OCI-LY7 (cell line): ENCODE results near the gene C20orf204. TPM values are rescaled to one million over a fixed set of nuclear protein-coding genes. Genes with fewer than 3 reads are reported as not detected.

Experiments
- BruUV-seq: library from RNA; stranded (reverse); fragments of 400-500 nt; replicated peaks from 2 replicates; lab custom pipeline; 2021; lab: Mats Ljungman, UMichigan
- CTCF ChIA-PET: fragments of 300-600 bp; sonication (Branson Sonifier 250); formaldehyde crosslinking; loops from one replicate; lab custom pipeline; 2022; ENCODE audit warnings: antibody characterized with exemption; ENCODE audit not compliant: unreplicated experiment; lab: Charles Lee
- POLR2A ChIA-PET: fragments of 300-600 bp; sonication (Branson Sonifier 250); formaldehyde crosslinking; loops from one replicate; lab custom pipeline; 2022; ENCODE audit warnings: antibody characterized with exemption; lab: Charles Lee
- DNase-seq: peaks from one replicate; pipeline ENCODE4 v3.0.0-alpha.2; 2015; ENCODE audit warnings: low spot score
- H2AFZ ChIP-seq: fragments of 200-600 bp; sonication (generic), shearing (Covaris generic); 2 replicates; pipeline ENCODE4 v1.6.1; 2014; ENCODE audit warnings: mild to moderate bottlenecking, antibody characterized with exemption, low read length, moderate library complexity
- H3K27ac ChIP-seq: fragments of 200-600 bp; sonication (generic); 2 replicates; pipeline ENCODE4 v1.5.1; 2014; ENCODE audit warnings: mixed run types, low read depth, mild to moderate bottlenecking, moderate library complexity, low read length, inconsistent platforms; ENCODE audit not compliant: poor library complexity, severe bottlenecking
- H3K36me3 ChIP-seq: fragments of 200-600 bp; sonication (generic); 2 replicates; pipeline ENCODE4 v1.6.1; 2014; ENCODE audit warnings: mild to moderate bottlenecking, antibody characterized with exemption, low read length, moderate library complexity, mixed read lengths; ENCODE audit not compliant: insufficient read depth
- H3K4me1 ChIP-seq: fragments of 200-600 bp; sonication (generic); 2 replicates; pipeline ENCODE4 v1.5.1; 2014; ENCODE audit warnings: mild to moderate bottlenecking, low read length; ENCODE audit not compliant: insufficient read depth, poor library complexity, severe bottlenecking
- H3K4me2 ChIP-seq: fragments of 200-600 bp; sonication (generic); 2 replicates; pipeline ENCODE4 v1.6.1; 2014; ENCODE audit warnings: mild to moderate bottlenecking, low read length
- H3K4me3 ChIP-seq: fragments of 200-600 bp; sonication (generic); 2 replicates; pipeline ENCODE4 v1.5.1; 2014; ENCODE audit warnings: mild to moderate bottlenecking, low read depth, low read length; ENCODE audit not compliant: poor library complexity, severe bottlenecking
- H3K79me2 ChIP-seq: fragments of 200-600 bp; sonication (generic); 2 replicates; pipeline ENCODE4 v1.6.1; 2016; ENCODE audit warnings: low read depth, mild to moderate bottlenecking, low read length, moderate library complexity, mixed read lengths; ENCODE audit not compliant: insufficient read depth
- H3K9me2 ChIP-seq: fragments of 200-600 bp; sonication (generic); 2 replicates; pipeline ENCODE4 v1.6.1; 2016; ENCODE audit warnings: mild to moderate bottlenecking, low read length, mixed read lengths; ENCODE audit not compliant: insufficient read depth
- H3K9me3 ChIP-seq: fragments of 200-600 bp; sonication (generic); 2 replicates; pipeline ENCODE4 v1.6.1; 2014; ENCODE audit warnings: mild to moderate bottlenecking, mixed run types, low read length, mixed read lengths
- H4K20me1 ChIP-seq: fragments of 200-600 bp; sonication (generic); 2 replicates; pipeline ENCODE4 v1.6.1; 2014; ENCODE audit warnings: mild to moderate bottlenecking, antibody characterized with exemption, low read length, moderate library complexity, mixed read lengths; ENCODE audit not compliant: insufficient read depth
- CTCF ChIP-seq: fragments of 200-600 bp; sonication (generic); conservative IDR thresholded peaks from 2 replicates; pipeline ENCODE4 v1.5.1; 2014; ENCODE audit warnings: mild to moderate bottlenecking, antibody characterized with exemption, low read length, moderate library complexity, mixed read lengths
- EZH2phosphoT487 ChIP-seq: fragments of 200-600 bp; sonication (generic); IDR thresholded peaks from 2 replicates; pipeline ENCODE4 v1.6.1; 2018; ENCODE audit warnings: low read depth, borderline replicate concordance, mild to moderate bottlenecking, mixed run types, antibody characterized with exemption, low read length, moderate library complexity, mixed read lengths
- intact Hi-C: fragments of 100-400 bp; cut with micrococcal nuclease; formaldehyde crosslinking; loops from one replicate; pipeline ENCODE4 v1.10.0; 2022; ENCODE audit not compliant: unreplicated experiment
- total RNA-seq, 2 experiments: library from RNA; depleted of rRNA in 1 of 2; stranded (reverse); fragments of >200 nt in 1 of 2; shearing (Covaris generic) in 1 of 2; gene quantifications; 2 replicates each; pipeline ENCODE4 v1.2.3, GENCODE V29; 2014 to 2022

Gene C20orf204
- total RNA-seq, 2 experiments from 2014 or later, result 3.5 to 6.7 TPM

- Histone ChIP-seq H3K79me2 (no peaks in the 10 kb centered on the region), H3K9me2 (no peaks in the 10 kb centered on the region), H3K4me3 (peak overlapping the region; percentile 63), H2AFZ (0 out of 2 replicates have a peak overlapping the region, but pooled peaks have one; percentile 52), H3K9me3 (no peaks in the 10 kb centered on the region), H3K36me3 (peaks cover 11% of the 10 kb centered on the region; the same call in 1 of the 2 replicates), H4K20me1 (no peaks in the 10 kb centered on the region), H3K4me1 (peaks cover 45% of the 10 kb centered on the region), H3K27ac (no peak overlapping the region), H3K4me2 (peak overlapping the region; percentile 86)
- ChIA-PET CTCF (interaction anchor here (0.6 to 0.8 kb wide), 3 partner anchors 57 to 217 kb away, joined by 3 to 7 read pairs (median 3); partner anchors contain the start of genes PCMTD2 and PRPF6), POLR2A (no interaction called here)
- BruUV-seq, result no TSS peak
- intact Hi-C loops, result no loop called here
- DNase-seq, result peak; percentile 51
- TF ChIP-seq CTCF, result no peak
- TF ChIP-seq EZH2phosphoT487, result no peak
Observed at GRCh38 chr20:64038224-64038564, 2.2 kb downstream of the C20orf204 start.

GRCh38 chr20:64038565-64039292 is 2.7 kb downstream of the C20orf204 start:
- no peaks in the 10 kb centered on the region for H3K79me2 ChIP-seq
- BruUV-seq, result no TSS peak
- H4K20me1 ChIP-seq, result no peaks in the 10 kb centered on the region
- POLR2A ChIA-PET, result no interaction called here
- H3K9me3 ChIP-seq, result no peaks in the 10 kb centered on the region
- intact Hi-C loops, result loop anchor here (1.0 kb wide), 1 partner anchor 84 kb away; no protein-coding TSS in a partner anchor
- CTCF ChIA-PET, result interaction anchor here (0.6 to 0.8 kb wide), 3 partner anchors 58 to 217 kb away, joined by 3 to 7 read pairs (median 3); partner anchors contain the start of genes PCMTD2 and PRPF6
- H3K9me2 ChIP-seq, result no peaks in the 10 kb centered on the region
- peak; percentile 73 for TF ChIP-seq CTCF
- no peak for TF ChIP-seq EZH2phosphoT487
- peak overlapping the region; percentile 63 for H3K4me3 ChIP-seq
- H2AFZ ChIP-seq, result peak overlapping the region; percentile 52; the same call in 1 of the 2 replicates
- peak overlapping the region; percentile 86 for H3K4me2 ChIP-seq
- peak; percentile 80 for DNase-seq
- H3K36me3 ChIP-seq, result peaks cover 9% of the 10 kb centered on the region; the same call in 1 of the 2 replicates
- H3K4me1 ChIP-seq, result peaks cover 45% of the 10 kb centered on the region
- no peak overlapping the region for H3K27ac ChIP-seq
